AG04450 (cell line): ENCODE measurements around the gene GOLGA6L10. TPM values are rescaled to one million over a fixed set of nuclear protein-coding genes. Genes with fewer than 3 reads are reported as not detected.

ENCODE experiments used
- CTCF ChIA-PET: fragments of 300-600, 350-600 bp; formaldehyde crosslinking; extraction: SDS; loops from one replicate; lab custom pipeline; 2022; ENCODE audit warnings: antibody characterized with exemption, inconsistent platforms; lab: Charles Lee
- POLR2A ChIA-PET: fragments of 350-600 bp; formaldehyde crosslinking; extraction: SDS; loops from one replicate; lab custom pipeline; 2021; ENCODE audit warnings: antibody characterized with exemption, inconsistent platforms; lab: Yijun Ruan, JAX
- DNase-seq: peaks from one replicate; pipeline ENCODE4 v3.0.0-alpha.2; 2011; ENCODE audit warnings: low read depth, low spot score
- H3K27ac ChIP-seq: one replicate; pipeline ENCODE4 v1.5.1; 2012; ENCODE audit warnings: low read depth, low read length, control low read depth
- H3K27me3 ChIP-seq: one replicate; pipeline ENCODE4 v1.6.0; 2012; ENCODE audit warnings: low read length; ENCODE audit not compliant: control insufficient read depth, insufficient read depth
- H3K4me3 ChIP-seq: 2 replicates; pipeline ENCODE4 v1.5.1; 2011; ENCODE audit warnings: mild to moderate bottlenecking, low read depth, low read length, control low read depth
- H3K9me3 ChIP-seq: 2 replicates; pipeline ENCODE4 v1.5.1; 2012; ENCODE audit warnings: low read length; ENCODE audit not compliant: control insufficient read depth, insufficient read depth
- polyA plus RNA-seq: library from polyadenylated mRNA; depleted of rRNA; stranded (reverse); fragments of >200 nt; gene quantifications from 2 replicates; pipeline ENCODE4 v1.2.3, GENCODE V29; 2011
- TF ChIP-seq, protein P1 (sequence below): IDR thresholded peaks from 2 replicates; pipeline ENCODE4 v1.5.1; 2011; ENCODE audit warnings: low read depth, low read length, control low read depth, inconsistent platforms

GOLGA6L10 gene
- polyA plus RNA-seq, 1 experiment: 1.3 TPM

DNA sequence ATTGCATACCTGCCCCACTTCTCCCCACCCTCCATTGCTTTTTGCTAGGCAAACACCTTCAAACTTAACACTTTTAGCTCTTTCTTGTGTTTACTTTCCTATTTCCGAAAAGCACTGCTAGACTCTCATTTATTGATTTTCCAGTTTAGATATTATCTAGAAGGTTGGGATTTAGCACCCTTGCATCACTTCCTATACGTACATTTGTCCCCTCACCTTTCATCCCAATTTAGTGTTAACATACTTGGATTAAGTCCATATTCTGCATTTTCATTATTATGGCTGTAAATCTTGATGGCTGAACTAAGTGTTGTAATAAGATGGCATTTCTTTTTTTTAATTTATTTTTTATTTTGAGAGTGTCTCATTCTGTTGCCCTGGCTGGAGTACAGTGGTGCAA is 39.5 kb downstream of the GOLGA6L10 start:
- DNase-seq: no peak
- POLR2A ChIA-PET: no interaction called here
- Histone ChIP-seq H3K27ac (no peak overlapping the region), H3K9me3 (no peaks in the 10 kb centered on the region), H3K4me3 (no peak overlapping the region), H3K27me3 (peaks cover 24% of the 10 kb centered on the region)
- CTCF ChIA-PET: no interaction called here
- TF ChIP-seq, protein P1, sequence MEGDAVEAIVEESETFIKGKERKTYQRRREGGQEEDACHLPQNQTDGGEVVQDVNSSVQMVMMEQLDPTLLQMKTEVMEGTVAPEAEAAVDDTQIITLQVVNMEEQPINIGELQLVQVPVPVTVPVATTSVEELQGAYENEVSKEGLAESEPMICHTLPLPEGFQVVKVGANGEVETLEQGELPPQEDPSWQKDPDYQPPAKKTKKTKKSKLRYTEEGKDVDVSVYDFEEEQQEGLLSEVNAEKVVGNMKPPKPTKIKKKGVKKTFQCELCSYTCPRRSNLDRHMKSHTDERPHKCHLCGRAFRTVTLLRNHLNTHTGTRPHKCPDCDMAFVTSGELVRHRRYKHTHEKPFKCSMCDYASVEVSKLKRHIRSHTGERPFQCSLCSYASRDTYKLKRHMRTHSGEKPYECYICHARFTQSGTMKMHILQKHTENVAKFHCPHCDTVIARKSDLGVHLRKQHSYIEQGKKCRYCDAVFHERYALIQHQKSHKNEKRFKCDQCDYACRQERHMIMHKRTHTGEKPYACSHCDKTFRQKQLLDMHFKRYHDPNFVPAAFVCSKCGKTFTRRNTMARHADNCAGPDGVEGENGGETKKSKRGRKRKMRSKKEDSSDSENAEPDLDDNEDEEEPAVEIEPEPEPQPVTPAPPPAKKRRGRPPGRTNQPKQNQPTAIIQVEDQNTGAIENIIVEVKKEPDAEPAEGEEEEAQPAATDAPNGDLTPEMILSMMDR: no peak

DNA sequence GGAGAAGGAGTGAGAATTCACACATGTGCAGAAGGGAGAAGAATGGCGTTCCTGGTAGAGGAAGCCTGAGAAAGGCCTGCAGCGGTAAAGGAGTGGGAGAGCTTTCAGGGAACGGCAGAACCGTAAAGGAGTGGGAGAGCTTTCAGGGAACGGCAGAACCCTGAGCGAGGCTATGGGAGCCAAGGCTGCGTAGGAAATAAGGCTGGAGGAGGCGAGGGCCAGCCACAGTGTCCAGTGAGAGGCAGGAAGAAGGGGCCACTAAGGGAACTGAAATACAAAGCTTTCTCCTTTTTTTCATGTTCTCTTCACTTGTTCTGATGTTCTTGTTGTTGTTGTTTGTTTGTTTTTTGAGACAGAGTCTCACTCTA is 41.6 kb downstream of the GOLGA6L10 start:
- no peak overlapping the region for H3K4me3 ChIP-seq
- peaks cover 22% of the 10 kb centered on the region for H3K27me3 ChIP-seq
- no peaks in the 10 kb centered on the region for H3K9me3 ChIP-seq
- ChIA-PET POLR2A (no interaction called here), CTCF (no interaction called here)
- no peak overlapping the region for H3K27ac ChIP-seq
- no peak for DNase-seq
- TF ChIP-seq, protein P1: no peak

DNA sequence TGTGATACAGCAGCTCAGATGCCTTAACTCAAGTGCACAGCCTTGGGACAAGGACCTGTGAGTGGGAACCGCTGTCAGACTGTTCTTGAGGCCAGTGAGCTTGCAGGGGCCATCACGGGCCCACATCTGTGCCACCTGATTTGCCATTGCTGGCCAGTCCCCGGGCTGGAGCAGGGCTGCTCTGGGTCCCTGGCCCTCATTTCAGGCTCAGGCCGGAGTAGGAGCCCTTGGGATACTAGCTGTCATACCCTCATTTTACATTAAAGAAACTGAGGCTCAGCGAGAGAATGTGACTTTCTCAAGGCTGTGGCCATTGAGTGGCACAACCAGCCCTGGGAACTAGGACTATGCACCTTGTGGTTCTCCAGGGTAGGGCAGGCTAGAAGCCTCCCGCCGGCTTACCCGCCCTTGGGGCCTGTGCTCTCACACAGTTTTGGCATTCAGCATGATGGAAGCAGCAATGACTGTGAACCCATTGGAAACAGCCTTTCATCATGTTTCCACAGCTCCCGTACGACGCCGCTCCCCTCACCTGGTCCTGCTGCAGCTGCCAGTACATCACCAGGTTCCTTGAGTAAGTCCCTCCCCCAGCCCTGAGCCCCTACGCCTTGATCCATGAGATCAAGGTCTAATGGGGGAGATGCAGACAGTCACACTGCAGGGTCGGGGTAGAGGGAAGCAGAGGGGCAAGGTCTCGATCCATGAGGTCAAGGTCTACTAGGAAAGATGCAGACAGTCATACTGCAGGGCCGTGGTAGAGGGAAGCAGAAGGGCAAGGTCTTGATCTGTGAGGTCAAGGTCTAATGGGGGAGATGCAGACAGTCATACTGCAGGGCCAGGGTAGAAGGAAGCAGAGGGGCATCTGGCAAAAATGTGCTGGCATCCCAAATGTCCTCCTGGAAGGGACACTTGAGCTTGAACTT is 42.2 kb downstream of the GOLGA6L10 start:
- no peak overlapping the region for H3K27ac ChIP-seq
- CTCF ChIA-PET: no interaction called here
- TF ChIP-seq, protein P1: no peak
- DNase-seq: no peak
- peaks cover 20% of the 10 kb centered on the region for H3K27me3 ChIP-seq
- no peak overlapping the region for H3K4me3 ChIP-seq
- POLR2A ChIA-PET: no interaction called here
- no peaks in the 10 kb centered on the region for H3K9me3 ChIP-seq

DNA sequence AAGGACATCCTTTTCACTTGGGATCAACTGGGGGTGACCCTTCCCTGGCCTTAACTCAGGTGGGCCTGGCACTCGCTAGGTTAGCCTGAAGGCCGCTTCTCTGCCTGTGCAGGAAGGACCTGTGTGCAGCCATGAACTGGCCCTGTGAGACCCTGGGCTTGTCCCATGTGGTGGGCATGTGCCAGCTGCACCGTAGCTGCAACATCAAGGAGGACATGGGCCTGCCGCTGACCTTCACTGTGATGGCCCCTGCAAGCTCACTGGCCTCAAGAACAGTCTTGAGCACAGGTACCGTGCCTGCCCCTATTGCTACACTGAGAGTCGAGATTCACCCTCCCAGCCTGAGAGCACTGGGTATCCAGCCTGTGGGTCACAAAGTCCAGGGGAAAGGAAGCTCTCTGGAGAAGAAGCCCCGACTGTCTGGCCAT is 43.6 kb downstream of the GOLGA6L10 start:
- Histone ChIP-seq H3K27me3 (peaks cover 20% of the 10 kb centered on the region), H3K27ac (no peak overlapping the region), H3K9me3 (no peaks in the 10 kb centered on the region), H3K4me3 (no peak overlapping the region)
- TF ChIP-seq, protein P1: no peak
- CTCF ChIA-PET: no interaction called here
- no peak for DNase-seq
- POLR2A ChIA-PET: no interaction called here

DNA sequence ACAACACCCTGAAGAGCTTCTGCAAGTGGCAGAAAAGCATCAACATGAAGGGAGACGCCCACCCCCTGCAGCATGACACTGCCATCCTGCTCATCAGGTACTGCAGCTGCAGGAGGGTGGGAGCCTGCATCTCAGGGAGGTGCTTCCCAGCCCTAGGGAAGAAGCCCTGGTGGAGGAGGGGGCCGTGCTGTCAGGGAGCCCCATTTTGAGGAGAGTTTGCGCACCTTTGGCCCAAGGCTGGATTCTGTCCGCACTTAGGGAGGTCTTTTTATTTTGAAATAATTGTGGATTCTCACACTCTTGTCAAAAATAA is 44.5 kb downstream of the GOLGA6L10 start:
- no peak overlapping the region for H3K27ac ChIP-seq
- H3K4me3 ChIP-seq: no peak overlapping the region
- no peaks in the 10 kb centered on the region for H3K9me3 ChIP-seq
- TF ChIP-seq, protein P1: no peak
- H3K27me3 ChIP-seq: peaks cover 13% of the 10 kb centered on the region
- no peak for DNase-seq
- POLR2A ChIA-PET: no interaction called here
- CTCF ChIA-PET: no interaction called here
